Measurements from ENCODE around the gene SNX15.
"Not testable (repeated sequence)": the region's sequence is repeated elsewhere in the genome, so short reads cannot be mapped to it uniquely, and the experiment has no call there.

SNX15 gene

GRCh38 chr11:65014726-65015227, 12.5 kb upstream of the SNX15 start:
- FAIRE-seq: no peak
- no peak for DNase-seq (ENCODE audit: low spot score)

DNA sequence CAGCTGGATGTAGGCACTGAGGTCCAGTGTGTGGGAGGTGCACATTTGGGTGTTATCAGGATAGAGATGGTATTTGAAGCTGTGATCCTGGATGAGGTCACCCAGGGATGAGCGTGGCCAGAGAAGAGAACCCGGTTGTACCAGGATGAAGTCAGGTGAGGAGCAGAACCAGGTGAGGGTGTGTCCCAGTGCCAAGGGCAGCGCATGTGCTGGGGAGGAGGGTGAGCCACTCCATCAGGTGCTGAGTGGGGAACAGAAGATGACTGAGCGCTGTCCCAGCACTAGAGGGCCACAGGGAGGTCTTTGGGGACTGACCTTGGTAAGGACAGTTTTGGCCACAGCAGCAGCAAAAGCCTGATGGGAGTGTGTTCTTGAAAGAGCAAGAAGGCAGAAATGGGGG, 10.5 kb upstream of the SNX15 start:
- FAIRE-seq: no peak

GRCh38 chr11:65017937-65018336, 9.3 kb upstream of the SNX15 start:
- no peak for DNase-seq (ENCODE audit: low spot score)
- FAIRE-seq: no peak

More for the DNA sequence above, 10.5 kb upstream of the SNX15 start:
- DNase-seq (ENCODE audit: low spot score): no peak

GRCh38 chr11:65019824-65020223, 7.4 kb upstream of the SNX15 start:
- FAIRE-seq (no peak), DNase-seq (ENCODE audit: low spot score) (no peak)

- no peak for DNase-seq (ENCODE audit: low spot score)
- FAIRE-seq: no peak
Measured at GRCh38 chr11:65021003-65021402, 6.2 kb upstream of the SNX15 start.

DNA sequence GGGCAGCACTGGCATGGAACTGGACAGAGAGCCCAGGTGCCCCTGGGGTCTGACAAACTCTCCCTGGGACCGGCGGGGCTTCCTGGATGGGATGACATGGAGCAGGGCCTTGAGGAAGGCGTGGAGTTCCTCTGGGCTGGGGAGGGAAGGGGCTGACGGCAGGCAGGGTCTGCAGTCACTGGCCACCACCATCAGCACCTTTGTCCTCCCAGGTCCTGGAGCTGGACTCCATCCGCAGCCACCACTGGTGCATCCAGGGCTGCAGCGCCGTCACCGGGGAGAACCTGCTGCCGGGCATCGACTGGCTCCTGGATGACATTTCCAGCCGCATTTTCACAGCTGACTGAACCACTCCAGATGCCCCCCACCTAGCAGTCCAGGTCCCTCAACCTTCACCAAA, 5.7 kb upstream of the SNX15 start:
- FAIRE-seq (no peak), DNase-seq (ENCODE audit: low spot score) (no peak)

DNA sequence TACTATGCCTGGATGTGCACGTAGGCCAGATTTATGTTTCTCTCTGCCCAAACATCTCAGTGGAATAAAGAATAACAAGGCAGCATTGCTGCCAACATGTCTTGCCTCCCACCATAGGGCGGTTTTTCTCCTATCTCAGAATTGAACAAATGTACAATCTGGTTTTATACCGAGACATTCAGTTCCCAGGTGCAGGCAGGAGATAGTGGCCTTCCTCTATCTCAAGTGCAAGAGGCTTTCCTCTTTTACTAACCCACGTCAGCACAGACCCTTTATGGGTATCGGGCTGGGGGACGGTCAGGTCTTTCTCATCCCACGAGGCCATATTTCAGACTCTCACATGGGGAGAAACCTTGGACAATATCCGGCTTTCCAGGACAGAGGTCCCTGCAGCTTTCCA, 3.7 kb upstream of the SNX15 start:
- DNase-seq (ENCODE audit: low spot score); FAIRE-seq: not testable (repeated sequence)

DNA sequence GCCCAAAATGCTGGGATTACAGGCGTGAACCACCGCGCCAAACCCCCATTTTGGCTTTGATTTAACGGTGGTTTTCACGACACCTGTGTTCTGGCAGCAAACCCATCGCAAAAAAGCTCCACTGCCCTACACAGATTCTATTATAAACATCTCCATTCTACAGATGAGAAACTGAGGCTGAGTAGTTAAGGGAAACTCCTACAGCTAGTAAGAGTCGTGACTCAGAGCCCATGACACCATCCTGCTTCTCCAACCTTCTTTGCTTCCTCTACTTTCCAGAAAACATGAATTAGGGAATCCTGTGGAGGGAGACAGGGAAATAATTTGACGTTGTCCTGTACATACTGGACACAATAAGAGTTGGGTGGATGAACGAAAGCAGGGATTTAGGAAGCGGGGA, 429 bp upstream of the SNX15 start:
- DNase-seq (ENCODE audit: low spot score) (peak; percentile 54), FAIRE-seq (no peak)

DNA sequence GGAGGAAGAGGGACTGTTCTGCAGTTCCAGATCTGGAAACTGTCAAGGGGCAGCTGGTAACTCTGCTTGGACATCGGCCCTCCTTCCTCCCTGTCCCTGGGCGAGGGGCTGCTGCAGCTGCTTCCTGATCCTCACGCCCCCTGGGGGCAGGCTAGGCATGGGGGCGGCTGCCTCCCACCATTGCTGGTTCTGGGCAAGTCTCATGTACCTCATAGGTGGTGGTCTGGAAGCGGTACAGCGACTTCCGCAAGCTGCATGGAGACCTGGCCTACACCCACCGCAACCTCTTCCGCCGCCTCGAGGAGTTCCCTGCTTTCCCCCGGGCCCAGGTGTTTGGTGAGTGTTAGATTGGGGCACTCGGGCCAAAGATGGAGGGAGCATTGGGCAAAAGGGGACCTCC, 5.0 kb downstream of the SNX15 start:
- DNase-seq (ENCODE audit: low spot score): no peak
- FAIRE-seq: no peak

DNA sequence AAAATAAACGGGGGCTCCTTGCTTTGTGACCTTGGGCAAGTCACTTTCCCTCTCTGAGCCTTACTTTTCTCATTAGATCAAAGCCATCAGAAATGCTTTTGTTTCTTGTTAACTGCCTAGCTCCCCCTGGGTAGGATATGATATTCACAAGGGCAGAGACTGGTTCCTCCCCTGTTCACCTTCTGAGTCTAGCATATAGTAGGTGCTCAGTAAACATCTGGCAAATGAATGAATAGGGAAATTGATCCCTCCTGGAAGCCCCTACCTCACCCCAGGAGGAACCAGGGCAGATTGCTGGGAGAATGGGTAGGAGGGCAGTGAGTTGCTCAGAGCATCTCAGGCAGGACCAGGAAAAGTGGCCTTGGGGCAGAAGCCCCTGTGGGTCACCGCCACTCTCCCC, 7.2 kb downstream of the SNX15 start:
- DNase-seq (ENCODE audit: low spot score) (no peak), FAIRE-seq (no peak)

DNA sequence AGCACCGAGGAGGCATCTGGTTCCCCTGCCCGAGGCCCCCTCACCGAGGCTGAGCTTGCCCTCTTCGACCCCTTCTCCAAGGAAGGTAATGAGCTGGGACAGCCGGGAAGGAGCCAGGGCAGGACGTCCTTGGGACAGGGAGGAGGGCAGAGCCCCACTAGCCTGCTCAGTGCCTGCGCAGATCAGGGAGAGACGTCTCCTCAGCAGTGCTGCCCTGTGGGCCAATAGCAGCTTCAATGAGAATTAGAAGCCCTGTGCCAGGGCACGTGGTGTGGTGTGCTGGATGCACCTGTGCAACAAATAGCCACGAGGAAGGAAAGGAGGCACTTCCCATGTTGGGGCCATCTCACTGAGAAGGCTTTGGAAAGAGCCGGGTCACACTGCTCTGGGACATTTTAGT, 8.3 kb downstream of the SNX15 start:
- no peak for FAIRE-seq
- DNase-seq (ENCODE audit: low spot score): no peak

DNA sequence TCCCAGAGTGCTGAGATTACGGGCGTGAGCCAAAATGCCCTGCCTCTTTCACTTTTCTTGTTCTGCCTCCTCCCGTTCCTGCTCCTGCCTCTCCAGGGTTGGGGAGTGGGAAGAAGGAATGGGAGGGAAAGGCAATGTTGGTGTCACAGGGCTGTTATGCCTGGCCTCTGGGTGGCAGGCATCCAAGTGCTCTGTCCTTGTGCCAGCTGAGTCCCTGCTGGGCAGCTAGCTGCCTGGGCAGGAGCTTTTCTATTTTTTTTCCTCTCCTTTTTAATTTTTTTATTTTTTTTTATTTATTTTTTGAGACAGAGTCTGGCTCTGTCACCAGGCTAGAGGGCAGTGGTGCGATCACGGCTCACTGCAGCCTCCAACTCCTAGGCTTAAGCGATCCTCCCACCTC, 9.7 kb downstream of the SNX15 start:
- FAIRE-seq: no peak
- DNase-seq (ENCODE audit: low spot score): no peak

DNA sequence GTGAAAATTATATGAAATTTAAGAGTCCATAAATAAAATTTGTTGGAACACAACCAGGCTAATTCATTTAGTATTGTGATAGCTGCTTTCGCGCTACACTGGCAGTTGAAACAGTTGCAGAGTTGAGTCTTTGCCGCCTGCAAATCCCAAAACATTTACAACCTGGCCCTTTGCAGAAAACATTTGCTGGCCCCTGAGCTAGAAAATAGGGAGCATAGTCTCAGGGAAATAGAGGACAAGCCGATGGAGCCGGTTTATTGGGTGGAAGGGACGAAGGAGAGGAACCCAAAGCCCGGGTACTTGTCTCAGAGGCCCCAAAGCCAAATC, 13.2 kb downstream of the SNX15 start:
- FAIRE-seq (no peak), DNase-seq (ENCODE audit: low spot score) (no peak)

- DNase-seq (ENCODE audit: low spot score) (peak; percentile 89), FAIRE-seq (peak; percentile 82)
Measured at GRCh38 chr11:65040847-65041622, 13.8 kb downstream of the SNX15 start, which contains the start of gene SAC3D1. SAC3D1 (plus strand) TSS chr11:65041210; CDS start chr11:65041293, 83 bp downstream.

DNA sequence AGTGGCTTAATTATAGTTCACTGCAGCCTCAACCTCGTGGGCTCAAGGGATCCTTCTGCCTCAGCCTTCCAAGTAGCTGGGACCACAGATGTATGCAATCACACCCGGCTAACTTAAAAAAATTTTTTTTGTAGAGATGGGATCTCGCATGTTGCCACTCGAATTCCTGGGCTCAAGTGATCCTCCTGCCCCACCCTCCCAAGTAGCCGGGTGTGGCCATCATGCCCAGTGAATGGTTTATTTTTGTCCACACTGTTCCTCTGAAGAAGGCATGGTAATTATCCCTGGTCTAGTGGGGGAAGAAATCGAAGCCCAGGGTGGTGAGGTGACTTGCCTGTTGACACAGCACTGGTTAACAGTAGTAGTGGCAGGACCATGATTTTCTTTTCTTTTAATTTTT, 15.7 kb downstream of the SNX15 start:
- FAIRE-seq (no peak), DNase-seq (ENCODE audit: low spot score) (no peak)

DNA sequence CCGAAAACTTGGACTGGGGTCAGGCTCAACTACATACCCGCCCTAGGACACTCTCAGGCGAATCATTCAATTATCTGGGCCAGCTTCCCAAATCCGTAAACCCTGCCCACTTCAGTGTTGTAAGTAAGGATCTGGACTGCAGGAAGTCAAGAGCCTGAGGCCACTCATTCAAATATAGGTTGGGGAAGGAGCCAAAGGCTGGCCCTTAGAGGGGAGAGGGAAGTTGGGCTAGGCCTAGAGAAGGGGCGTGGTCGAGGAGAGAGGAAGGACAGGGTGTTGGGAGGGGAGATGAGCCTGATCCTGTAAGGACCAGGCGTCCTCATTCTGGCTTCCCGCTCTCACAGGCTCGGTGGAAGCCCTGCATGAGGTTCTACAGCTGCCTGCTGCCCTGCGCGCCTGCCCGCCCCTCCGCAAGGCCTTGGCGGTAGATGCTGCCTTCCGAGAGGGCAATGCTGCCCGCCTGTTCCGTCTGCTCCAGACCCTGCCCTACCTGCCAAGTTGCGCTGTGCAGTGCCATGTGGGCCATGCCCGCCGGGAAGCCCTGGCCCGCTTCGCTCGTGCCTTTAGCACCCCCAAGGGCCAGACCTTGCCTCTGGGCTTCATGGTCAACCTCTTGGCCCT, 16.8 kb downstream of the SNX15 start:
- FAIRE-seq (no peak), DNase-seq (ENCODE audit: low spot score) (no peak)

- FAIRE-seq: no peak
- DNase-seq (ENCODE audit: low spot score): no peak
Measured at GRCh38 chr11:65045061-65045460, 17.8 kb downstream of the SNX15 start.

- DNase-seq (ENCODE audit: low spot score): no peak
- FAIRE-seq: no peak
Measured at GRCh38 chr11:65045728-65046127, 18.5 kb downstream of the SNX15 start.

- FAIRE-seq (no peak), DNase-seq (ENCODE audit: low spot score) (no peak)
Measured at GRCh38 chr11:65047581-65048422, 20.6 kb downstream of the SNX15 start.

- FAIRE-seq (no peak), DNase-seq (ENCODE audit: low spot score) (no peak)
Measured at GRCh38 chr11:65051398-65051858, 24.2 kb downstream of the SNX15 start.

- FAIRE-seq (no peak), DNase-seq (ENCODE audit: low spot score) (no peak)
Measured at GRCh38 chr11:65053827-65054508, 26.7 kb downstream of the SNX15 start.

All from RCC 7860 (cell line).